Loucy (cell line): ENCODE data around the gene LLGL2.
"Not testable (repeated sequence)": the region's sequence is repeated elsewhere in the genome, so short reads cannot be mapped to it uniquely, and the experiment has no call there.

Source experiments
- H2AFZ ChIP-seq: fragments of 200-600 bp; sonication (generic); 2 replicates; pipeline ENCODE4 v1.6.0; 2016; ENCODE audit warnings: antibody characterized with exemption, mild to moderate bottlenecking, low read length, moderate library complexity
- H3F3A ChIP-seq: fragments of 200-600 bp; 2 replicates; pipeline ENCODE4 v1.6.0; 2016; ENCODE audit warnings: antibody characterized with exemption, low read depth, mild to moderate bottlenecking
- H3K27me3 ChIP-seq: fragments of 200-600 bp; sonication (generic); 2 replicates; pipeline ENCODE4 v1.6.1; 2014; ENCODE audit warnings: low read length, mild to moderate bottlenecking; ENCODE audit not compliant: insufficient read depth, poor library complexity, severe bottlenecking
- H3K36me3 ChIP-seq: fragments of 200-600 bp; sonication (generic); 2 replicates; pipeline ENCODE4 v1.6.1; 2016; ENCODE audit warnings: low read length; ENCODE audit not compliant: insufficient read depth
- H3K4me1 ChIP-seq: fragments of 200-600 bp; sonication (generic); 2 replicates; pipeline ENCODE4 v1.5.1; 2014; ENCODE audit warnings: low read length, mild to moderate bottlenecking; ENCODE audit not compliant: insufficient read depth, poor library complexity, severe bottlenecking
- H3K4me2 ChIP-seq: fragments of 200-600 bp; sonication (generic); 2 replicates; pipeline ENCODE4 v1.6.0; 2014; ENCODE audit warnings: antibody characterized with exemption, low read length, low read depth, mild to moderate bottlenecking; ENCODE audit not compliant: poor library complexity, severe bottlenecking
- H3K4me3 ChIP-seq: fragments of 200-600 bp; sonication (generic); 2 replicates; pipeline ENCODE4 v1.5.1; 2014; ENCODE audit warnings: low read length, mild to moderate bottlenecking, mixed read lengths; ENCODE audit not compliant: poor library complexity, severe bottlenecking
- H3K79me2 ChIP-seq: fragments of 200-600 bp; sonication (generic); 2 replicates; pipeline ENCODE4 v1.6.1; 2014; ENCODE audit warnings: low read length; ENCODE audit not compliant: insufficient read depth
- H3K9ac ChIP-seq: fragments of 200-600 bp; sonication (generic); 2 replicates; pipeline ENCODE4 v1.6.0; 2014; ENCODE audit warnings: mild to moderate bottlenecking, low read depth, low read length, moderate library complexity; ENCODE audit not compliant: poor library complexity, severe bottlenecking
- H3K9me2 ChIP-seq: fragments of 200-600 bp; sonication (generic); replicated peaks from 2 replicates; pipeline ENCODE4 v1.6.1; 2016; ENCODE audit warnings: low read depth, low read length, mixed read lengths
- H3K9me3 ChIP-seq: fragments of 200-600 bp; sonication (generic); 2 replicates; pipeline ENCODE4 v1.6.1; 2014; ENCODE audit warnings: mild to moderate bottlenecking, antibody characterized with exemption, low read length, low read depth; ENCODE audit not compliant: insufficient read depth
- H4K20me1 ChIP-seq: fragments of 200-600 bp; sonication (generic); 2 replicates; pipeline ENCODE4 v1.6.0; 2014; ENCODE audit warnings: antibody characterized with exemption, low read length, mild to moderate bottlenecking; ENCODE audit not compliant: insufficient read depth, poor library complexity, severe bottlenecking
- EZH2phosphoT487 ChIP-seq: fragments of 200-600 bp; IDR thresholded peaks from 2 replicates; pipeline ENCODE4 v1.6.1; 2018; ENCODE audit warnings: antibody characterized with exemption, mild to moderate bottlenecking, moderate library complexity, borderline replicate concordance
- TF ChIP-seq, protein P1 (sequence below): fragments of 200-600 bp; sonication (generic); conservative IDR thresholded peaks from 2 replicates; pipeline ENCODE4 v1.5.1; 2014; ENCODE audit warnings: mild to moderate bottlenecking, antibody characterized with exemption, low read length

LLGL2 gene

DNA sequence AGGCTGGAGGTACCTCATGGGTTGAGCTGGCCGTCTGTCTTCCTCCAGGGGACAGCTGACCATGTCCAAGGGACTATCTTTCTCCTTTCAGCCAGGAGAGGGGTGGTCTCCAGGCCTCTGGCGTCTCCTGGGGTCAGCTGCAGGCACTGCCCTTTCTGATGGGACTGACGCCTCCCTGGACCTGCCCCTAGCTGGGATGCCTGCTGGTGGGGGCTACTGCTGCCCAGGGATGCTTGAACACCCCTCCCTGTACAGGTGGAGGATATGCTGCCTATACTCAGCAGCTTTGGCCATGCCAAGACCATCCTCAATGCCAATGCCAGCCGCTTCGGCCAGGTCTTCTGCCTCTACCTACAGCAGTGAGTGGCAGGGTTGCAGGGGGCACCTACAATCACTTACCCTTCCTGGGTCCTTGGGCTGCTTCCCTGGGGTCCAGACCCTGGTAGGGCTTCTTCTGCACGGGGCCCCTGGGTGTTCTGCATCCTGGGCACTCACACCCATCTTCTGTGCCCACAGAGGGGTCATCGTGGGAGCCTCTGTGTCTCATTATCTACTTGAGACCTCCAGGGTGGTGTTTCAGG, 66.3 kb downstream of the LLGL2 start:
- Histone ChIP-seq H3K9me2 (no peaks in the 10 kb centered on the region), H3K4me1 (peaks cover 12% of the 10 kb centered on the region), H3K79me2 (peaks cover 9% of the 10 kb centered on the region; the same call in 1 of the 2 replicates), H3K4me2 (no peak overlapping the region), H3K36me3 (no peaks in the 10 kb centered on the region), H3F3A (no peaks in the 10 kb centered on the region), H3K9ac (no peak overlapping the region), H3K27me3 (no peaks in the 10 kb centered on the region), H3K9me3 (no peaks in the 10 kb centered on the region), H2AFZ (no peak overlapping the region), H4K20me1 (peaks cover 4% of the 10 kb centered on the region), H3K4me3 (no peak overlapping the region)
- no peak for TF ChIP-seq EZH2phosphoT487
- TF ChIP-seq, protein P1, sequence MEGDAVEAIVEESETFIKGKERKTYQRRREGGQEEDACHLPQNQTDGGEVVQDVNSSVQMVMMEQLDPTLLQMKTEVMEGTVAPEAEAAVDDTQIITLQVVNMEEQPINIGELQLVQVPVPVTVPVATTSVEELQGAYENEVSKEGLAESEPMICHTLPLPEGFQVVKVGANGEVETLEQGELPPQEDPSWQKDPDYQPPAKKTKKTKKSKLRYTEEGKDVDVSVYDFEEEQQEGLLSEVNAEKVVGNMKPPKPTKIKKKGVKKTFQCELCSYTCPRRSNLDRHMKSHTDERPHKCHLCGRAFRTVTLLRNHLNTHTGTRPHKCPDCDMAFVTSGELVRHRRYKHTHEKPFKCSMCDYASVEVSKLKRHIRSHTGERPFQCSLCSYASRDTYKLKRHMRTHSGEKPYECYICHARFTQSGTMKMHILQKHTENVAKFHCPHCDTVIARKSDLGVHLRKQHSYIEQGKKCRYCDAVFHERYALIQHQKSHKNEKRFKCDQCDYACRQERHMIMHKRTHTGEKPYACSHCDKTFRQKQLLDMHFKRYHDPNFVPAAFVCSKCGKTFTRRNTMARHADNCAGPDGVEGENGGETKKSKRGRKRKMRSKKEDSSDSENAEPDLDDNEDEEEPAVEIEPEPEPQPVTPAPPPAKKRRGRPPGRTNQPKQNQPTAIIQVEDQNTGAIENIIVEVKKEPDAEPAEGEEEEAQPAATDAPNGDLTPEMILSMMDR = no peak

DNA sequence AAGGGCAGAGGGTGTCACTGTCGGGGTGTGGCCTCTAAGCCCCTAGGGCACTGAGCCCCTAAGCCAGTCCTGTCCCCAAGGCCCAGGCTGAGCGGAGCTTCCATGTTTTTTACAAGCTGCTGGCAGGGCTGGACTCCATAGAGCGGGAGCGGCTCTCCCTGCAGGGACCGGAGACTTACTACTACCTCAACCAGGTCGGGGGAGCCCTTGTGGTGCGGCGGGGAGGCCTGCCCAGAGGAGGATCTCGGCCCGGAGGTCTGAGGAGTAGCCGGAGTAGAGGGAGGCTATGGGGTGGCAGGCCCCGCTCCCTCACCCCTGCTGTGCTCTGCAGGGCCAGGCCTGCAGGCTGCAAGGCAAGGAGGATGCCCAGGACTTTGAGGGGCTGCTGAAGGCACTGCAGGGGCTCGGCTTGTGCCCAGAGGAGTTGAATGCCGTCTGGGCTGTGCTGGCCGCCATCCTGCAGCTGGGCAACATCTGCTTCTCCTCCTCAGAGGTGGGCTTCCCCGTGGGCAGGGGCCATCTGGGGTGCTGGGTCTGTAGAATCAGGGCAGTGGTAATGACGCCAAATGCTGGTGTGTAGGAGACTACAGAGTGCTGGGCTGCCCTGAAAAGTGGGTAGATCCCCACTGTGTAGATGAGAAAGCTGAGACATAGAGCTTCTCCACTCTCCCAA, 67.0 kb downstream of the LLGL2 start:
- H4K20me1 ChIP-seq = peaks cover 4% of the 10 kb centered on the region

DNA sequence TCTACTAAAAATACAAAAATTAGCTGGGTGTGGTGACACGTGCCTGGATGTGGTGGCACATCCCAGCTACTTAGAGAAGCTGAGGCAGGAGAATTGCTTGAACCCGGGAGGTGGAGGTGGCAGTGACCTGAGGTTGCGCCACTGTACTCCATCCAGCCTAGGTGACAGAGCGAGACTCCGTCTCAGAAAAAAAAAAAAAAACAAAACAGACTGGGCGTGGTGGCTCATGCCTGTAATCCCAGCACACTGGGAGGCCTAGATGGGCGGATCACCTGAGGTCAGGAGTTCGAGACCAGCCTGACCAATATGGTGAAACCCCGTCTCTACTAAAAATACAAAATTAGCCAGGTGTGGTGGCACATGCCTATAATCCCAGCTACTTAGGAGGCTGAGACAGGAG, 67.9 kb downstream of the LLGL2 start:
- not testable (repeated sequence) for H3K9me2 ChIP-seq, H3K27me3 ChIP-seq, H3F3A ChIP-seq, H2AFZ ChIP-seq, H3K4me1 ChIP-seq, H3K9ac ChIP-seq, H3K4me3 ChIP-seq, H3K9me3 ChIP-seq, H3K79me2 ChIP-seq, H4K20me1 ChIP-seq, H3K4me2 ChIP-seq, H3K36me3 ChIP-seq

More for the DNA sequence above, 67.0 kb downstream of the LLGL2 start:
- no peaks in the 10 kb centered on the region for H3K36me3 ChIP-seq
- H3K9me2 ChIP-seq = no peaks in the 10 kb centered on the region
- H3K27me3 ChIP-seq = no peaks in the 10 kb centered on the region
- H3K9ac ChIP-seq = no peak overlapping the region
- peaks cover 8% of the 10 kb centered on the region for H3K4me1 ChIP-seq
- no peak for TF ChIP-seq EZH2phosphoT487
- TF ChIP-seq, protein P1 = no peak
- H3K79me2 ChIP-seq = peaks cover 9% of the 10 kb centered on the region; the same call in 1 of the 2 replicates
- no peak overlapping the region for H2AFZ ChIP-seq
- no peaks in the 10 kb centered on the region for H3F3A ChIP-seq
- no peaks in the 10 kb centered on the region for H3K9me3 ChIP-seq
- H3K4me3 ChIP-seq = no peak overlapping the region
- H3K4me2 ChIP-seq = no peak overlapping the region
